ENCODE results near the gene EYA3. TPM values are rescaled to one million over a fixed set of nuclear protein-coding genes. Genes with fewer than 3 reads are reported as not detected.
A peak's percentile ranks its signal among the peaks of the same experiment; 100 is the strongest.
"Not testable (repeated sequence)": the region's sequence is repeated elsewhere in the genome, so short reads cannot be mapped to it uniquely, and the experiment has no call there.

Gene EYA3
- total RNA-seq, 2 experiments from 2014 or later = 5.7 to 6.4 TPM

DNA sequence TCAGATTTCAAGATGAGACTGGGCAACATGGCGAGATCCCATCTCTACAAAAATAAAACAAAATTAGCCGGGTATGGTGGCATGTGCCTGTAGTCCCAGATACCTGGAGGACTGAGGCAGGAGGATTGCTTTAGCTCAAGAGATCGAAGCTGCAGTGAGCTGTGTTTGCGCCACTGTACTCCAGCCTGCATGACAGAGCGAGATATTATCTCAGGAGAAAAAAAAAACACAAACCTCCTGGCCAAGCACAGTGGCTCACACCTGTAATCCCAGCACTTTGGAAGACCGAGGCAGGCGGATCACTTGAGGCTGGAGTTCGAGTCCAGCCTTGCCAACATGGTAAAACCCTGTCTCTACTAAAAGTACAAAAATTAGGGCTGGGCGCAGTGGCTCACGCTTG lies 85.8 kb downstream of the EYA3 start:
- Histone ChIP-seq H3K4me3 (ENCODE audit: low read length) (no peak overlapping the region), H3K27ac (ENCODE audit: low read depth in 1 of 2, low read length in 2 of 2) (no peak overlapping the region), H3K9me3 (ENCODE audit: control insufficient read depth in 1 of 2, insufficient read depth in 1 of 2, low read length in 2 of 2) (no peaks in the 10 kb centered on the region), H3K27me3 (ENCODE audit: control insufficient read depth in 1 of 2, insufficient read depth in 2 of 2, low read length in 2 of 2) (no peaks in the 10 kb centered on the region), H3K36me3 (ENCODE audit: insufficient read depth, low read length) (peaks cover 51% of the 10 kb centered on the region), H3K4me1 (ENCODE audit: insufficient read depth, low read length) (no peaks in the 10 kb centered on the region)
- Mint-ChIP-seq H3K27ac (no peak overlapping the region), H3K9me3 (no peaks in the 10 kb centered on the region), H3K4me3 (no peak overlapping the region), H3K4me1 (ENCODE audit: low read depth) (no peaks in the 10 kb centered on the region), H3K27me3 (no peaks in the 10 kb centered on the region), H3K36me3 (ENCODE audit: low read depth) (peaks cover 54% of the 10 kb centered on the region)
- TF ChIP-seq CTCF (IDR thresholded peaks at IDR 0.05) = no peak
- ChIA-PET CTCF (no interaction called here), POLR2A (no interaction called here)
- intact Hi-C loops (cut with DNase I, micrococcal nuclease) = no loop called here
- no peak for ATAC-seq (ENCODE audit: poor library complexity)
- DNase-seq = no peak

DNA sequence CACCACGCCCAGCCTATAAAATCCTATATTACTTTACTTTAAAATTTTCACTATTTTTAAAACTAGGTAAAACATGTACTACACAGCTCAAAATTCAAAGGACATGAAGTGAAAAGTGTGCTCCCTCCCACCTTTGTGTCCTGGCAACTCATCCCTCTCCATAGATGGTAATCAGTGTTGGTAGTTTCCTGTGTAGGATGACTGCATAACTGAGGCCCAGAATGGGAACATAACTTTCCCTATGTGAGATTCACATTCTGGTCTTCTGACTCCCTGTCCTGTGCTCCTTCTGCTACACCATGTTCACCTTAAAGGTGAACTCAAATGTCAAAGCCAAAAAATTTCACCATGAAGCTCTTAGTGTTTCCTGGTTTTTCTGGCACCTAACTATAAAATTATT lies 89.4 kb downstream of the EYA3 start:
- Mint-ChIP-seq H3K9me3 (no peaks in the 10 kb centered on the region), H3K4me1 (ENCODE audit: low read depth) (peaks cover under 1% of the 10 kb centered on the region), H3K4me3 (no peak overlapping the region), H3K27me3 (no peaks in the 10 kb centered on the region), H3K36me3 (ENCODE audit: low read depth) (peaks cover 55% of the 10 kb centered on the region), H3K27ac (no peak overlapping the region)
- intact Hi-C loops (cut with DNase I, micrococcal nuclease) = no loop called here
- Histone ChIP-seq H3K36me3 (ENCODE audit: insufficient read depth, low read length) (peaks cover 66% of the 10 kb centered on the region), H3K27me3 (ENCODE audit: control insufficient read depth in 1 of 2, insufficient read depth in 2 of 2, low read length in 2 of 2) (no peaks in the 10 kb centered on the region), H3K9me3 (ENCODE audit: control insufficient read depth in 1 of 2, insufficient read depth in 1 of 2, low read length in 2 of 2) (no peaks in the 10 kb centered on the region), H3K4me1 (ENCODE audit: insufficient read depth, low read length) (no peaks in the 10 kb centered on the region), H3K4me3 (ENCODE audit: low read length) (no peak overlapping the region), H3K27ac (ENCODE audit: low read depth in 1 of 2, low read length in 2 of 2) (no peak overlapping the region)
- ChIA-PET CTCF (interaction anchor here (1.1 to 1.4 kb wide), 2 partner anchors 9 to 11 kb away, joined by 3 read pairs; no protein-coding TSS in a partner anchor), POLR2A (interaction anchor here (1.2 kb wide), 1 partner anchor 173 kb away, joined by 4 read pairs; no protein-coding TSS in a partner anchor)
- TF ChIP-seq CTCF (IDR thresholded peaks at IDR 0.05) = no peak
- no peak for ATAC-seq (ENCODE audit: poor library complexity)
- DNase-seq = no peak

DNA sequence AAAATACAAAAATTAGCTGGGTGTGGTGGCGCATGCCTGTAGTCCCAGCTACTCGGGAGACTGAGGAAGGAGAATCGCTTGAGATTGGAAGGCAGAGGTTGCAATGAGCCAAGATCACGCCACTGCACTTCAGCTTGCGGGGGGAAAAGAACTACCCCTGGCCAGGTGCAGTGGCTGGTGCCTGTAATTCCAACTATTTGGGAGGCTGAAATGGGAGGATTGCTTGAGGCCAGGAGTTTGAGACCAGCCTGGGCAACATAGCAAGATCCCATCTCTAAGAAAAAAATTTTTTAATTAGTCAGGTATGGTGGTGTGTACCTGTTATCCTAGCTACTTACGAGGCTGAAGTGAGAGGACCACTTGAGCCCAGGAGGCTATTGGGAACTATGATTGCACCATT lies 93.9 kb downstream of the EYA3 start:
- H3K27ac ChIP-seq (ENCODE audit: low read depth in 1 of 2, low read length in 2 of 2); DNase-seq; H3K27me3 ChIP-seq (ENCODE audit: control insufficient read depth in 1 of 2, insufficient read depth in 2 of 2, low read length in 2 of 2); H3K9me3 Mint-ChIP-seq; H3K4me3 ChIP-seq (ENCODE audit: low read length); H3K4me3 Mint-ChIP-seq; intact Hi-C loops (cut with DNase I, micrococcal nuclease); ATAC-seq (ENCODE audit: poor library complexity); CTCF ChIA-PET; H3K27me3 Mint-ChIP-seq; H3K9me3 ChIP-seq (ENCODE audit: control insufficient read depth in 1 of 2, insufficient read depth in 1 of 2, low read length in 2 of 2): not testable (repeated sequence)
- POLR2A ChIA-PET = interaction anchor here (0.6 kb wide), 1 partner anchor 182 kb away, joined by 6 read pairs; no protein-coding TSS in a partner anchor
- H3K36me3 Mint-ChIP-seq (ENCODE audit: low read depth) = peaks cover 79% of the 10 kb centered on the region
- H3K36me3 ChIP-seq (ENCODE audit: insufficient read depth, low read length) = peaks cover 48% of the 10 kb centered on the region
- peaks cover 32% of the 10 kb centered on the region for H3K4me1 Mint-ChIP-seq (ENCODE audit: low read depth)
- peak overlapping the region; percentile 73 for H3K27ac Mint-ChIP-seq
- H3K4me1 ChIP-seq (ENCODE audit: insufficient read depth, low read length) = peaks cover 11% of the 10 kb centered on the region

- Mint-ChIP-seq H3K4me3 (no peak overlapping the region), H3K4me1 (ENCODE audit: low read depth) (peaks cover 32% of the 10 kb centered on the region), H3K9me3 (no peaks in the 10 kb centered on the region), H3K27me3 (no peaks in the 10 kb centered on the region), H3K27ac (peak overlapping the region; percentile 73), H3K36me3 (ENCODE audit: low read depth) (peaks cover 80% of the 10 kb centered on the region)
- TF ChIP-seq CTCF (IDR thresholded peaks at IDR 0.05) = no peak
- no peak overlapping the region for H3K4me3 ChIP-seq (ENCODE audit: low read length)
- DNase-seq = no peak
- peaks cover 49% of the 10 kb centered on the region for H3K36me3 ChIP-seq (ENCODE audit: insufficient read depth, low read length)
- H3K27me3 ChIP-seq (ENCODE audit: control insufficient read depth in 1 of 2, insufficient read depth in 2 of 2, low read length in 2 of 2) = no peaks in the 10 kb centered on the region
- CTCF ChIA-PET = no interaction called here
- POLR2A ChIA-PET = interaction anchor here (1.8 kb wide), 1 partner anchor 34 kb away, joined by 5 read pairs; the partner anchor contains the start of gene XKR8
- peak overlapping the region in 1 of 2 donors; percentile 62 for H3K27ac ChIP-seq (ENCODE audit: low read depth in 1 of 2, low read length in 2 of 2)
- H3K9me3 ChIP-seq (ENCODE audit: control insufficient read depth in 1 of 2, insufficient read depth in 1 of 2, low read length in 2 of 2) = no peaks in the 10 kb centered on the region
- peaks cover 11% of the 10 kb centered on the region for H3K4me1 ChIP-seq (ENCODE audit: insufficient read depth, low read length)
- ATAC-seq (ENCODE audit: poor library complexity) = no peak
- intact Hi-C loops (cut with DNase I, micrococcal nuclease) = no loop called here
These were observed 94.3 kb downstream of the EYA3 start for GRCh38 chr1:27994060-27994459.

Measured in CD4-positive, alpha-beta T cell (primary cell).